CD8-positive, alpha-beta memory T cell (primary cell): ENCODE data around the gene PLEKHA1. TPM values are rescaled to one million over a fixed set of nuclear protein-coding genes. Genes with fewer than 3 reads are reported as not detected.

ENCODE experiments used
- CTCF ChIA-PET: fragments of 350-600 bp; sonication (Branson Sonifier 250); formaldehyde crosslinking; loops from one replicate; lab custom pipeline; 2021; ENCODE audit warnings: antibody characterized with exemption; lab: Charles Lee
- POLR2A ChIA-PET: fragments of 350-600 bp; sonication (Branson Sonifier 250); formaldehyde crosslinking; loops from one replicate; lab custom pipeline; 2021; ENCODE audit warnings: antibody characterized with exemption; lab: Charles Lee
- DNase-seq, 5 donors: peaks; one replicate each; pipeline versions ENCODE4 v3.0.0 to v3.0.0-alpha.2; 2020 to 2022; ENCODE audit warnings: mixed read lengths in 1 of 5
- H3K27ac ChIP-seq: one replicate; pipeline ENCODE4 v1.7.0; 2013; ENCODE audit warnings: low read depth, mild to moderate bottlenecking, low read length, moderate library complexity
- H3K27me3 ChIP-seq: 2 replicates; pipeline ENCODE4 v1.7.0; 2013; ENCODE audit warnings: low read length, mild to moderate bottlenecking; ENCODE audit not compliant: insufficient read depth, poor library complexity, severe bottlenecking
- H3K36me3 ChIP-seq: 2 replicates; pipeline ENCODE4 v1.7.0; 2013; ENCODE audit warnings: mild to moderate bottlenecking, low read length, moderate library complexity; ENCODE audit not compliant: insufficient read depth
- H3K4me1 ChIP-seq: 2 replicates; pipeline ENCODE4 v1.7.0; 2013; ENCODE audit warnings: mild to moderate bottlenecking, low read length, moderate library complexity; ENCODE audit not compliant: insufficient read depth
- H3K4me3 ChIP-seq: 2 replicates; pipeline ENCODE4 v1.7.0; 2013; ENCODE audit warnings: mild to moderate bottlenecking, low read length
- H3K9me3 ChIP-seq: 2 replicates; pipeline ENCODE4 v1.7.0; 2013; ENCODE audit warnings: mild to moderate bottlenecking, low read length
- H3K27ac Mint-ChIP-seq, 8 donors: one replicate each; pipeline ENCODE4 v1.8.0; 2020 to 2021; ENCODE audit warnings: mixed read lengths in 8 of 8, mild to moderate bottlenecking in 6 of 8, inconsistent platforms in 3 of 8, moderate library complexity in 3 of 8
- H3K27me3 Mint-ChIP-seq, 2 donors: one replicate each; pipeline ENCODE4 v1.8.0; 2020 to 2021; ENCODE audit warnings: mixed read lengths in 2 of 2, mild to moderate bottlenecking in 1 of 2, moderate library complexity in 1 of 2
- H3K36me3 Mint-ChIP-seq, 3 donors: one replicate each; pipeline ENCODE4 v1.8.0; 2020 to 2021; ENCODE audit warnings: mixed read lengths in 3 of 3, inconsistent platforms in 1 of 3, mild to moderate bottlenecking in 1 of 3
- H3K4me1 Mint-ChIP-seq, 3 donors: one replicate each; pipeline ENCODE4 v1.8.0; 2020 to 2021; ENCODE audit warnings: mixed read lengths in 3 of 3, inconsistent platforms in 1 of 3, mild to moderate bottlenecking in 1 of 3
- H3K4me3 Mint-ChIP-seq, 7 donors: one replicate each; pipeline ENCODE4 v1.8.0; 2020 to 2021; ENCODE audit warnings: mixed read lengths in 7 of 7, mild to moderate bottlenecking in 6 of 7, moderate library complexity in 4 of 7, inconsistent platforms in 2 of 7
- H3K9me3 Mint-ChIP-seq, 5 donors: one replicate each; pipeline ENCODE4 v1.8.0; 2020 to 2022; ENCODE audit warnings: mixed read lengths in 5 of 5, mild to moderate bottlenecking in 3 of 5, moderate library complexity in 2 of 5, inconsistent platforms in 1 of 5
- polyA plus RNA-seq: library from polyadenylated mRNA; unstranded; fragments of 300-500 nt; fragmentation: Illumina TruSeq; gene quantifications from one replicate; pipeline ENCODE4 v1.2.3, GENCODE V29; 2021
- total RNA-seq, 2 experiments: library from RNA; stranded (reverse); gene quantifications; one replicate each; pipeline ENCODE4 v1.2.3, GENCODE V29; 2021

Gene PLEKHA1
- 10 to 100 TPM; 14.5 to 16.8 TPM for total RNA-seq
- polyA plus RNA-seq: 101 TPM

DNA sequence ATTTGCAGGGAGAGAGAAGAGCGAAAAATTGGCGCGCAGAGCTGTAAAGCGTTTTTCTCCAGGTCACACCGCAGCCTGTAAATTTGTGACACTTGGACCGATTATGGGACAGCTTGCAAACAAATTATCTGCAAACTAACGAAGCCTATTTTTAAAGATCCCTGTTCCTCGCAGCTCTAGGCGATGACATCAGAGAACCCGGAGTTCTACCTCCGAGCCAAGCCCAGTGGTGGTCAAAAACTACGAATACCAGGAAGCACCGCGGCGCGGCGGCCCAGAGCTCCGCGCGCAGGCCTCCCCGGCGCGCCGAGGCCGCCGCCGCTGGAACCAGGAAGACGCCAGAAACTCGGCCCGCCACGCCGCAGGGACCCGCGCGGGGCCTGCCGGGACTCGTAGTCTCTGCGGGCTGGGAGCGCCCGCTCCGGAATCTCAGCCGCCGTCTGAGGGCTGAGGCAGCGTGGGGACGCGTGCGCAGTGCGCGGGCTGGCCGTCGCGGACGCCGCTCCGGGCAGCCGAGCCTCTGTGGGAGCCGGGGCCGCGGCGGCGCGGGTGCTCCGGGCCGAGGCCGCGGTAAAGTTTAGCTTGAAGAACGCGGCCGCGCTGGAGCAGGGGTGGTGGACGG is at the start of gene PLEKHA1:
Gene PLEKHA1 (plus strand): TSS at position 472 of the 622 bp plus-strand sequence. CDS start 18,493 bp downstream, outside the sequence.
- CTCF ChIA-PET: interaction anchor here (0.7 to 1.3 kb wide), 6 partner anchors 13 to 62 kb away, joined by 3 to 7 read pairs (median 4); no protein-coding TSS in a partner anchor
- POLR2A ChIA-PET: interaction anchor here (0.6 to 2.2 kb wide), 13 partner anchors 12 to 780 kb away, joined by 3 to 12 read pairs (median 4); partner anchors contain the start of gene BUB3
- H3K27ac Mint-ChIP-seq: peak within 1 kb of the TSS; percentile 91 to 99 (median 98)
- H3K4me1 ChIP-seq: peaks cover 34% of the 10 kb centered on the region
- H3K9me3 Mint-ChIP-seq: no peaks in the 10 kb centered on the region
- peaks cover 40 to 48% (median 46%) of the 10 kb centered on the region in 3 donors for H3K4me1 Mint-ChIP-seq
- H3K4me3 Mint-ChIP-seq: peak within 1 kb of the TSS; percentile 90 to 98 (median 96)
- no peaks in the 10 kb centered on the region for H3K27me3 ChIP-seq
- peaks cover under 1 to 14% (median 10%) of the 10 kb centered on the region in 3 donors for H3K36me3 Mint-ChIP-seq
- H3K27me3 Mint-ChIP-seq: peaks cover 5 to 18% of the 10 kb centered on the region in 2 donors
- H3K27ac ChIP-seq: peak within 1 kb of the TSS; percentile 77
- H3K4me3 ChIP-seq: peak within 1 kb of the TSS; percentile 77
- no peaks in the 10 kb centered on the region for H3K36me3 ChIP-seq
- peak; percentile 87 to 94 (median 92) for DNase-seq
- no peaks in the 10 kb centered on the region for H3K9me3 ChIP-seq

GRCh38 chr10:122325235-122325634 is 49.3 kb upstream of the PLEKHA1 start:
- Mint-ChIP-seq H3K36me3 (peaks cover 0 to 17% (median 0%) of the 10 kb centered on the region in 3 donors), H3K4me1 (no peaks in the 10 kb centered on the region), H3K4me3 (no peak overlapping the region), H3K27me3 (peaks cover 22 to 72% of the 10 kb centered on the region in 2 donors), H3K9me3 (peaks cover 0 to 12% (median 4%) of the 10 kb centered on the region in 5 donors), H3K27ac (peak overlapping the region in 1 of 8 donors; percentile 51)
- Histone ChIP-seq H3K36me3 (no peaks in the 10 kb centered on the region), H3K9me3 (no peaks in the 10 kb centered on the region), H3K4me1 (no peaks in the 10 kb centered on the region), H3K27me3 (no peaks in the 10 kb centered on the region), H3K4me3 (no peak overlapping the region), H3K27ac (no peak overlapping the region)
- no peak for DNase-seq
- CTCF ChIA-PET: interaction anchor here (2.1 kb wide), 1 partner anchor 26 kb away, joined by 7 read pairs; no protein-coding TSS in a partner anchor
- POLR2A ChIA-PET: no interaction called here

- no peak overlapping the region for H3K27ac Mint-ChIP-seq
- H3K4me3 ChIP-seq: no peak overlapping the region
- no peaks in the 10 kb centered on the region for H3K4me1 Mint-ChIP-seq
- no peaks in the 10 kb centered on the region for H3K36me3 ChIP-seq
- H3K36me3 Mint-ChIP-seq: peaks cover 0 to 16% (median 0%) of the 10 kb centered on the region in 3 donors
- H3K4me1 ChIP-seq: no peaks in the 10 kb centered on the region
- H3K4me3 Mint-ChIP-seq: no peak overlapping the region
- ChIA-PET CTCF (no interaction called here), POLR2A (no interaction called here)
- peaks cover 30 to 75% of the 10 kb centered on the region in 2 donors for H3K27me3 Mint-ChIP-seq
- no peak for DNase-seq
- H3K27me3 ChIP-seq: no peaks in the 10 kb centered on the region
- H3K9me3 ChIP-seq: no peaks in the 10 kb centered on the region
- H3K27ac ChIP-seq: no peak overlapping the region
- peaks cover 0 to 7% (median 2%) of the 10 kb centered on the region in 5 donors for H3K9me3 Mint-ChIP-seq
Observed at GRCh38 chr10:122326385-122326784, 48.1 kb upstream of the PLEKHA1 start.

DNA sequence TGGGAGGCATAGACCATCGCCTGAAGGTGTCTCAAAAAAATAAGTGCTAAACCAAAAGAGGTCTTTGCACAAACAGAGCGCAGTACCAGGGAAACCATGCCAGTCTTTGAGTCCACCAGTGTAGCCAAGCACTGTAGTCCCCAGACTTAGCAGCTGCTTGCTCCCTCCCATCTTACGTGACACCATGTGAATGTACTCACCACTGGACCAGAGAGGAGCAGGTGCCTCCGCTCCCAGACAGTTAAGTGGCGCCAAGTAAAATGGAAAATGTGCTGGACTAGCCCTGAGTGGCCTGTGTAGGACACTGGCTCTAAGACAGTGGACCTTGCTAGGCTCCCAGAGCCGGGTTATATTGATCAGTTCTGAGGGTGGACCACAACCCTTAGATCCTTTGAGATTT is 47.7 kb upstream of the PLEKHA1 start:
- no peak overlapping the region for H3K27ac ChIP-seq
- CTCF ChIA-PET: interaction anchor here (1.2 kb wide), 1 partner anchor 28 kb away, joined by 3 read pairs; no protein-coding TSS in a partner anchor
- peaks cover 0 to 13% (median 0%) of the 10 kb centered on the region in 3 donors for H3K36me3 Mint-ChIP-seq
- no peak overlapping the region for H3K4me3 ChIP-seq
- peaks cover 0 to 7% (median 0%) of the 10 kb centered on the region in 5 donors for H3K9me3 Mint-ChIP-seq
- H3K4me3 Mint-ChIP-seq: no peak overlapping the region
- H3K27me3 Mint-ChIP-seq: peaks cover 33 to 75% of the 10 kb centered on the region in 2 donors
- H3K9me3 ChIP-seq: no peaks in the 10 kb centered on the region
- no peaks in the 10 kb centered on the region for H3K4me1 ChIP-seq
- H3K27me3 ChIP-seq: no peaks in the 10 kb centered on the region
- POLR2A ChIA-PET: no interaction called here
- H3K27ac Mint-ChIP-seq: no peak overlapping the region
- H3K36me3 ChIP-seq: no peaks in the 10 kb centered on the region
- no peak for DNase-seq
- H3K4me1 Mint-ChIP-seq: no peaks in the 10 kb centered on the region

- Histone ChIP-seq H3K4me1 (no peaks in the 10 kb centered on the region), H3K4me3 (no peak overlapping the region), H3K27me3 (no peaks in the 10 kb centered on the region), H3K27ac (no peak overlapping the region), H3K36me3 (no peaks in the 10 kb centered on the region), H3K9me3 (no peaks in the 10 kb centered on the region)
- H3K36me3 Mint-ChIP-seq: peaks cover 0 to 13% (median 0%) of the 10 kb centered on the region in 3 donors
- peaks cover 0 to 2% (median 0%) of the 10 kb centered on the region in 5 donors for H3K9me3 Mint-ChIP-seq
- CTCF ChIA-PET: interaction anchor here (1.2 kb wide), 1 partner anchor 29 kb away, joined by 3 read pairs; no protein-coding TSS in a partner anchor
- no peaks in the 10 kb centered on the region for H3K4me1 Mint-ChIP-seq
- POLR2A ChIA-PET: no interaction called here
- no peak overlapping the region for H3K4me3 Mint-ChIP-seq
- H3K27ac Mint-ChIP-seq: no peak overlapping the region
- DNase-seq: no peak
- peaks cover 33 to 73% of the 10 kb centered on the region in 2 donors for H3K27me3 Mint-ChIP-seq
Observed at GRCh38 chr10:122327237-122328206, 47.0 kb upstream of the PLEKHA1 start.

- POLR2A ChIA-PET: no interaction called here
- H3K36me3 ChIP-seq: no peaks in the 10 kb centered on the region
- Mint-ChIP-seq H3K36me3 (peaks cover 0 to 9% (median 0%) of the 10 kb centered on the region in 3 donors), H3K27me3 (peaks cover 34 to 64% of the 10 kb centered on the region in 2 donors), H3K27ac (no peak overlapping the region), H3K4me1 (no peaks in the 10 kb centered on the region), H3K9me3 (no peaks in the 10 kb centered on the region), H3K4me3 (no peak overlapping the region)
- no peak overlapping the region for H3K27ac ChIP-seq
- no peaks in the 10 kb centered on the region for H3K27me3 ChIP-seq
- DNase-seq: no peak
- no peak overlapping the region for H3K4me3 ChIP-seq
- H3K9me3 ChIP-seq: no peaks in the 10 kb centered on the region
- H3K4me1 ChIP-seq: no peaks in the 10 kb centered on the region
- CTCF ChIA-PET: interaction anchor here (1.2 kb wide), 1 partner anchor 30 kb away, joined by 3 read pairs; no protein-coding TSS in a partner anchor
Observed at GRCh38 chr10:122328676-122329075, 45.8 kb upstream of the PLEKHA1 start.

GRCh38 chr10:122329416-122329815 is 45.1 kb upstream of the PLEKHA1 start:
- Mint-ChIP-seq H3K27ac (no peak overlapping the region), H3K4me1 (no peaks in the 10 kb centered on the region), H3K27me3 (peaks cover 34 to 57% of the 10 kb centered on the region in 2 donors), H3K36me3 (peaks cover 0 to 9% (median 0%) of the 10 kb centered on the region in 3 donors), H3K4me3 (no peak overlapping the region), H3K9me3 (no peaks in the 10 kb centered on the region)
- Histone ChIP-seq H3K36me3 (no peaks in the 10 kb centered on the region), H3K27ac (no peak overlapping the region), H3K9me3 (no peaks in the 10 kb centered on the region), H3K27me3 (no peaks in the 10 kb centered on the region), H3K4me3 (no peak overlapping the region), H3K4me1 (no peaks in the 10 kb centered on the region)
- no peak for DNase-seq
- ChIA-PET CTCF (interaction anchor here (1.2 kb wide), 1 partner anchor 30 kb away, joined by 3 read pairs; no protein-coding TSS in a partner anchor), POLR2A (no interaction called here)
